ENCODE data around the gene NHERF1. TPM values are rescaled to one million over a fixed set of nuclear protein-coding genes. Genes with fewer than 3 reads are reported as not detected.

NHERF1 gene
- total RNA-seq, 1 experiment from 2014 or later = 83.6 TPM

- Histone ChIP-seq H2AFZ (no peak within 1 kb of the TSS), H3K27ac (no peak within 1 kb of the TSS), H3F3A (ENCODE audit: insufficient read depth, low read depth) (no peaks in the 10 kb centered on the region), H3K4me1 (replicated peaks; ENCODE audit: insufficient read depth) (peaks cover 14% of the 10 kb centered on the region), H3K4me2 (0 out of 2 replicates have a peak within 1 kb of the TSS, but pooled peaks have one; percentile 21), H3K27me3 (ENCODE audit: insufficient read depth, low read depth) (peaks cover 28% of the 10 kb centered on the region), H3K4me3 (no peak within 1 kb of the TSS), H3K36me3 (ENCODE audit: low read depth) (no peaks in the 10 kb centered on the region), H3K9me2 (ENCODE audit: insufficient read depth) (no peaks in the 10 kb centered on the region), H4K20me1 (ENCODE audit: insufficient read depth) (no peaks in the 10 kb centered on the region), H3K9me3 (ENCODE audit: insufficient read depth, low read depth) (no peaks in the 10 kb centered on the region), H3K79me2 (ENCODE audit: low read depth) (no peaks in the 10 kb centered on the region)
- DNase-seq = no peak
- BruUV-seq (replicated peaks) = no TSS peak
- no peak for TF ChIP-seq EZH2 (IDR thresholded peaks at IDR 0.05; ENCODE audit: low read depth)
- no peak for TF ChIP-seq CTCF (conservative IDR thresholded peaks at IDR 0.05)
- intact Hi-C loops (cut with micrococcal nuclease; ENCODE audit: unreplicated experiment) = loop anchor here (1.0 kb wide), 1 partner anchor 79 kb away; no protein-coding TSS in a partner anchor
- ChIA-PET POLR2A (ENCODE audit: unreplicated experiment) (no interaction called here), CTCF (interaction anchor here (0.6 to 1.5 kb wide), 2 partner anchors 50 to 79 kb away, joined by 5 to 6 read pairs; no protein-coding TSS in a partner anchor)
These were observed 11.7 kb upstream of the NHERF1 start, which contains the start of gene RAB37 for GRCh38 chr17:74736513-74737298. RAB37 (plus strand) TSS chr17:74737256; CDS start chr17:74737273, 17 bp downstream.

- H3K27me3 ChIP-seq (ENCODE audit: insufficient read depth, low read depth) = peaks cover 24% of the 10 kb centered on the region
- no peak overlapping the region for H3K4me2 ChIP-seq
- POLR2A ChIA-PET (ENCODE audit: unreplicated experiment) = no interaction called here
- H3K36me3 ChIP-seq (ENCODE audit: low read depth) = no peaks in the 10 kb centered on the region
- DNase-seq = no peak
- no peaks in the 10 kb centered on the region for H3K9me2 ChIP-seq (ENCODE audit: insufficient read depth)
- BruUV-seq (replicated peaks) = no TSS peak
- H3F3A ChIP-seq (ENCODE audit: insufficient read depth, low read depth) = no peaks in the 10 kb centered on the region
- no peak for TF ChIP-seq EZH2 (IDR thresholded peaks at IDR 0.05; ENCODE audit: low read depth)
- no peak for TF ChIP-seq CTCF (conservative IDR thresholded peaks at IDR 0.05)
- H4K20me1 ChIP-seq (ENCODE audit: insufficient read depth) = no peaks in the 10 kb centered on the region
- intact Hi-C loops (cut with micrococcal nuclease; ENCODE audit: unreplicated experiment) = no loop called here
- CTCF ChIA-PET = interaction anchor here (1.5 kb wide), 1 partner anchor 80 kb away, joined by 5 read pairs; no protein-coding TSS in a partner anchor
- no peak overlapping the region for H3K27ac ChIP-seq
- H3K4me3 ChIP-seq = no peak overlapping the region
- H3K4me1 ChIP-seq (replicated peaks; ENCODE audit: insufficient read depth) = peaks cover 22% of the 10 kb centered on the region
- H3K79me2 ChIP-seq (ENCODE audit: low read depth) = no peaks in the 10 kb centered on the region
- no peaks in the 10 kb centered on the region for H3K9me3 ChIP-seq (ENCODE audit: insufficient read depth, low read depth)
- H2AFZ ChIP-seq = no peak overlapping the region
These were observed 11.0 kb upstream of the NHERF1 start for GRCh38 chr17:74737299-74738050.
